Hepatocyte (in vitro differentiated cells): ENCODE measurements around the gene ZFYVE26. TPM values are rescaled to one million over a fixed set of nuclear protein-coding genes. Genes with fewer than 3 reads are reported as not detected.
A peak's percentile ranks its signal among the peaks of the same experiment; 100 is the strongest.

ENCODE experiments used
- DNase-seq: peaks from one replicate; pipeline ENCODE4 v3.0.0-alpha.2; 2016; ENCODE audit warnings: low spot score
- H2AFZ ChIP-seq: fragments of 200-600 bp; sonication (generic); 2 replicates; pipeline ENCODE4 v1.6.0; 2016; ENCODE audit warnings: antibody characterized with exemption, mild to moderate bottlenecking
- H3K27ac ChIP-seq: fragments of 200-600 bp; sonication (generic); 2 replicates; pipeline ENCODE4 v1.5.1; 2016; ENCODE audit warnings: mild to moderate bottlenecking
- H3K27me3 ChIP-seq: fragments of 200-600 bp; sonication (generic); 2 replicates; pipeline ENCODE4 v1.6.1; 2016
- H3K36me3 ChIP-seq: fragments of 200-600 bp; sonication (generic); replicated peaks from 2 replicates; pipeline ENCODE4 v1.5.1; 2016; ENCODE audit warnings: low read depth; ENCODE audit not compliant: insufficient read depth
- H3K4me1 ChIP-seq: fragments of 200-600 bp; sonication (generic); 2 replicates; pipeline ENCODE4 v1.5.1; 2016; ENCODE audit warnings: mild to moderate bottlenecking, moderate library complexity; ENCODE audit not compliant: insufficient read depth
- H3K4me2 ChIP-seq: fragments of 200-600 bp; sonication (generic); 2 replicates; pipeline ENCODE4 v1.6.0; 2016
- H3K4me3 ChIP-seq: fragments of 200-600 bp; sonication (generic); 2 replicates; pipeline ENCODE4 v1.5.1; 2016; ENCODE audit warnings: mild to moderate bottlenecking
- H3K79me2 ChIP-seq: fragments of 200-600 bp; sonication (generic); 2 replicates; pipeline ENCODE4 v1.6.0; 2017; ENCODE audit warnings: mild to moderate bottlenecking
- H3K9me2 ChIP-seq: fragments of 200-600 bp; sonication (generic); replicated peaks from 2 replicates; pipeline ENCODE4 v1.6.0; 2017; ENCODE audit warnings: mild to moderate bottlenecking; ENCODE audit not compliant: insufficient read depth
- H3K9me3 ChIP-seq: fragments of 200-600 bp; sonication (generic); 2 replicates; pipeline ENCODE4 v1.5.1; 2016; ENCODE audit warnings: low read depth, mild to moderate bottlenecking
- H4K20me1 ChIP-seq: fragments of 200-600 bp; sonication (generic); 2 replicates; pipeline ENCODE4 v1.6.0; 2016; ENCODE audit warnings: mild to moderate bottlenecking; ENCODE audit not compliant: insufficient read depth, poor library complexity, severe bottlenecking
- EZH2 ChIP-seq: fragments of 200-600 bp; sonication (generic); IDR thresholded peaks from 2 replicates; pipeline ENCODE4 v1.6.1; 2016; ENCODE audit warnings: antibody characterized with exemption, mild to moderate bottlenecking, borderline replicate concordance
- EZH2phosphoT487 ChIP-seq: fragments of 200-600 bp; sonication (generic); IDR thresholded peaks from one replicate; pipeline ENCODE4 v1.6.1; 2018; ENCODE audit warnings: antibody characterized with exemption, mild to moderate bottlenecking, low read depth, moderate library complexity; ENCODE audit not compliant: unreplicated experiment, severe bottlenecking
- WGBS: methylation state at CpG from one replicate; pipeline ENCODE4 v1.1.6; 2016; ENCODE audit warnings: low lambda C conversion rate; ENCODE audit errors: missing lambda C conversion rate; 5-methylcytosine and 5-hydroxymethylcytosine counted together
- polyA plus RNA-seq: library from polyadenylated mRNA; unstranded; fragments of >200 nt; fragmentation: Nextera tagmentation; extraction: Ambion mirVana; gene quantifications from 2 replicates; pipeline ENCODE4 v1.2.1, GENCODE V29; 2016
- total RNA-seq: library from RNA; depleted of rRNA; stranded (reverse); fragments of >200 nt; gene quantifications from 2 replicates; pipeline ENCODE4 v1.2.3, GENCODE V29; 2014
- TF ChIP-seq, protein P1 (sequence below): fragments of 200-600 bp; sonication (generic); IDR thresholded peaks from 2 replicates; pipeline ENCODE4 v1.5.1; 2016; ENCODE audit warnings: antibody characterized with exemption, mild to moderate bottlenecking; ENCODE audit not compliant: poor library complexity

Gene ZFYVE26
- total RNA-seq, result 23.9 and 32.3 TPM in 2 replicates
- polyA plus RNA-seq, result 5.5 and 6.4 TPM in 2 replicates

DNA sequence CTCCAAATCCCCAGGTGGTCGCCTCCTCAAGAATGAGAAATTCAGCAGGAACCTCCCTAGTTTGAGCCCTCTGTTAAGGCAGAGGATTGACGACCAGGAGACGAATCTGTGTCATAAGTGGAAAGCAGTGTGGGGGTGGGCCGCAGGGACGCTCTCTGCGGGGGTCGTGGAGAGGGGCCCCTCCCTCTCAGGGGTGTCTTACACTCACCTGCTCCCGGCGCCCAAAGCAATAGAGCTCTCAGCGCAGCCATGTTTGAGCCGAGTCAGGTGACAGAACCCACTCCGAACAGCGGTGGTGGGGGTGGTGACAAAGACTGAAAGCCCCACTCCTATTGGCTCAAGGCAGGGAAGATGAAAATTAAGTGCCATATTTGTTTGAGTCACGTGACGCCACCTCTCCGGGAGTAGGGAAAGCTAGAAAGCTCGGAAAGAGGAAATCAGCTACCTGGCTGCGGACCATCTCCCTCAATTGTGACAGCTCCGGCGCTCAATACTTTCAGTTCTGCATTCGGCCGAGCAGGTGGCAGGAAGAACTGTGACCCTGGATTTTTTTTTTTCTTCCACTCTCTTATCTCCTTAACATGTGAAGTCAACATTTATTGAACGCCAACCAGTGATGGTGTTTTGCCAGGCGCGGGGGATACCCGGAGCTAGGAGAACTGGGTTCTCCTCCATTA is at the start of gene ZFYVE26:
ZFYVE26 (minus strand) TSS at position 265 of the 677 bp plus-strand sequence. CDS start 627 bp downstream, outside the sequence.
- Histone ChIP-seq H3K4me1 (peaks cover 12% of the 10 kb centered on the region), H3K9me3 (no peaks in the 10 kb centered on the region), H3K4me2 (peak within 1 kb of the TSS; percentile 91), H3K9me2 (no peaks in the 10 kb centered on the region), H3K36me3 (no peaks in the 10 kb centered on the region), H4K20me1 (no peaks in the 10 kb centered on the region), H3K27ac (peak within 1 kb of the TSS; percentile 97), H3K4me3 (peak within 1 kb of the TSS; percentile 78), H3K79me2 (peaks cover 30% of the 10 kb centered on the region), H3K27me3 (no peaks in the 10 kb centered on the region), H2AFZ (peak within 1 kb of the TSS; percentile 72)
- whole genome bisulfite sequencing, result under 1% methylated on average over 26 of the region's 26 CpGs
- peak; percentile 98 for DNase-seq
- no peak for TF ChIP-seq EZH2phosphoT487
- no peak for TF ChIP-seq EZH2
- TF ChIP-seq, protein P1, sequence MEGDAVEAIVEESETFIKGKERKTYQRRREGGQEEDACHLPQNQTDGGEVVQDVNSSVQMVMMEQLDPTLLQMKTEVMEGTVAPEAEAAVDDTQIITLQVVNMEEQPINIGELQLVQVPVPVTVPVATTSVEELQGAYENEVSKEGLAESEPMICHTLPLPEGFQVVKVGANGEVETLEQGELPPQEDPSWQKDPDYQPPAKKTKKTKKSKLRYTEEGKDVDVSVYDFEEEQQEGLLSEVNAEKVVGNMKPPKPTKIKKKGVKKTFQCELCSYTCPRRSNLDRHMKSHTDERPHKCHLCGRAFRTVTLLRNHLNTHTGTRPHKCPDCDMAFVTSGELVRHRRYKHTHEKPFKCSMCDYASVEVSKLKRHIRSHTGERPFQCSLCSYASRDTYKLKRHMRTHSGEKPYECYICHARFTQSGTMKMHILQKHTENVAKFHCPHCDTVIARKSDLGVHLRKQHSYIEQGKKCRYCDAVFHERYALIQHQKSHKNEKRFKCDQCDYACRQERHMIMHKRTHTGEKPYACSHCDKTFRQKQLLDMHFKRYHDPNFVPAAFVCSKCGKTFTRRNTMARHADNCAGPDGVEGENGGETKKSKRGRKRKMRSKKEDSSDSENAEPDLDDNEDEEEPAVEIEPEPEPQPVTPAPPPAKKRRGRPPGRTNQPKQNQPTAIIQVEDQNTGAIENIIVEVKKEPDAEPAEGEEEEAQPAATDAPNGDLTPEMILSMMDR, result no peak

DNA sequence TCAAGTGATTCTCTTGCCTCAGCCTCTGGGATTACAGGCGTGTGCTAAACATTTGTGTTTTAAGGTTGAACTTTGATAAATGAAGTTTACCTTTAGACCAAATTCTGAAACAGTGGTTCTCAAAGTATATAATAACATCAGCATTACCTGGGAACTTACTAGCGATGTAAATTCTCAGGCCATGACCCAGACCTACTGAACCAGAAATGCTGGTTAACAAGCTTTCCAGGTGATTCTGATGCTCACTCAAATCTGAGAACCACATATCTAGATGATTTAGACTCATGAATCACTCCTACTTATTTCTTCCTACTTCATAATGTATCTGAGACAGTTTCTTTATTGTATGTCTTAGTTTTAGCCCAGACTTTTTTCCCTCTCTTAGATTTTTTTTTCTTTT is 46.8 kb upstream of the ZFYVE26 start:
- Histone ChIP-seq H3K79me2 (no peaks in the 10 kb centered on the region), H3K36me3 (no peaks in the 10 kb centered on the region), H4K20me1 (no peaks in the 10 kb centered on the region), H2AFZ (no peak overlapping the region), H3K4me1 (no peaks in the 10 kb centered on the region), H3K4me3 (no peak overlapping the region), H3K4me2 (no peak overlapping the region), H3K9me2 (no peaks in the 10 kb centered on the region), H3K27ac (no peak overlapping the region), H3K9me3 (no peaks in the 10 kb centered on the region), H3K27me3 (no peaks in the 10 kb centered on the region)
- WGBS, result 89% methylated on average over 2 of the region's 2 CpGs
- TF ChIP-seq EZH2phosphoT487 (no peak), EZH2 (no peak)
- TF ChIP-seq, protein P1, result no peak
- DNase-seq, result no peak

DNA sequence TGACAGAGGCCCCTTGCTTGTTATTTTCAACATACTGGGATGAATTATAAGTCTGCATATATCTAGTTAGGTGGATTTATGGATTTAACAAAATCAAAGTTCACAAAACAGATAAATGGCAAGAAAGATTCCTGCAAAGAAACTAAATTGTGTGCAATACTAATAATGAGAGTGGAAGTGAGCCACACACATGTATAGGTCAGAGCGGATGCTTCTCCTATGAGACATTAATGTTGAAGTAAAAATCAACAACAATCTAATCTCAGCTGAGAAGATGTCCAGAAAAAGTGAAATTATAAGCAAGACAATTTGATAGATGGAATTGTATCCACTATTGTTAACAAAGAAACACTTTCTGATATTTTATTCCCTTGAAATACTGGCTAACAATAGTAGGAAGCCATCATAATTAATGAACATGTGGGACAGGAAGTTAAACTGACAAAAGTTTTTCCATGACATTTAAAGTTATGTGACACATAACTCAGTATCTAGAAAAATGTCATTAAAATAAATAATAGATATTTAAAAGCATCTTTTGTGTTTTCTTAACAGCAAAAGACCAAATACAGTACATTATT is 42.9 kb upstream of the ZFYVE26 start:
- 97% methylated on average over 1 of the region's 1 CpG for WGBS
- H3K9me3 ChIP-seq, result no peaks in the 10 kb centered on the region
- H4K20me1 ChIP-seq, result no peaks in the 10 kb centered on the region
- no peaks in the 10 kb centered on the region for H3K9me2 ChIP-seq
- no peak overlapping the region for H3K27ac ChIP-seq
- no peaks in the 10 kb centered on the region for H3K4me1 ChIP-seq
- H3K27me3 ChIP-seq, result no peaks in the 10 kb centered on the region
- no peak for DNase-seq
- no peak overlapping the region for H3K4me3 ChIP-seq
- no peak overlapping the region for H3K4me2 ChIP-seq
- no peaks in the 10 kb centered on the region for H3K79me2 ChIP-seq
- no peak overlapping the region for H2AFZ ChIP-seq
- H3K36me3 ChIP-seq, result no peaks in the 10 kb centered on the region
- no peak for TF ChIP-seq EZH2
- TF ChIP-seq EZH2phosphoT487, result no peak
- TF ChIP-seq, protein P1, result no peak
